OCI-M2 (cell line): ENCODE measurements around the gene ETV6.

Experiments used
- DNase-seq: peaks from one replicate; lab custom pipeline; 2025; ENCODE audit not compliant: unreplicated experiment; lab: John Stamatoyannopoulos, UW

The ETV6 gene

DNA sequence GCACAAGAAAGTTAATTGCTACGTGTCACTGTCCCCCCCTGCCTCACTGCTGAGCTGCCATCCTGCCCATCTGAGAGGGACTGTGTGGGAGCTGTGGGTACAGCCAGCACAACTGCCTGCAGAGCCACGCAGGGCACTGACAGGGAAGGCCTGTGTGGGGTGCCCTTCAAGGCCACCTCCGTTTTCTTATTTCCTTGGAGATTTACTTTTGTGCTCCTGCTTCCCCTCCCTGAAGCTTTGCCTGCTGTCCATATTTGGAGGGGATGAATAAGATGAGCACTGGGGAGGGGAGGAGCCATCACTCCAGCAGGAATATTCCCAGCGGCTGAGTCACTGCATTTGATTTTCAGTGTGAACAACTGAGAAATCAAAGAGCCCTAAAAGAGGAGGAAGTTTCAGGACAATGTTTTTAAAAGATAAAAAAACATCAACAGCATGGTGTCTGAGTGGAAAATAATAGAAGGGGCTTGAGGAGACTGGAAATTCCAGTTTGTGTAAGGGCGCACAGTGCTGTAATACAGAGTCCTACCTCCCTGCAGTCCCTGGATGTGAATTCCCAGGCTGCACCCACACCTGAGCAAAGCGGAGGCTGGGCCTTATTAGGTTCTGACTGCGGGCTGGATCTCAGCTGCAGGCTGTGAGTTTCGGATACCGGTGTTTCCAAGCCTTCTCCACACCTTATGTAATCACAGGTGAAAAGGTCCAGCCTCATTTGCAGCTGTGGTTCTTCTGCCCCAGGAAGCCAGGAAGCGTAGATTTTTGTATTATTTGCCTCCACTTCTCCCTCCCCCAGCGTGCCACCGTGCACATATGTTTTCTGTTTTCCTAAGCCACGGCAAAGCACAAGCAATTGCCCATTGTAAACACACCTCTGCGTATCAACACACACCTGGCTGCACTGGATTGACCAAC lies 228.7 kb downstream of the ETV6 start:
- no peak for DNase-seq

DNA sequence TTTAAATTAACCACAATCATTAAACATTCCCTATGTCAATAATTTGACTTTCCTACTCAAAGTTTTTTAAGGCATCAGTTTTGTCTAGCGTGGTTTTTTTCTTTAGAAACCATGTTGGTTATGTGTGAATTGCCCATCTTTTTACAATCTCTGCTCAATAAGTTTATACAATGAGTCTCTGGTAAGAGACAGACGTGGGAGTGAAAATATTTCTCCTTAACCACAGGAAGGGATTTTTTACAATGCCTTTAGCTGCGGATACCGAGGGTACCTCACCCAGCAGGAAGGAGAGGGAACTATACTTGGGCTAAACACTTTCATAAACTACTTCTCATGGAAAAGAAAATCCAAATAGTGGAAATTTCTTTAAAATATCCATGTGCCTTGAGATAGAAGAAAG lies 229.8 kb downstream of the ETV6 start:
- no peak for DNase-seq

DNA sequence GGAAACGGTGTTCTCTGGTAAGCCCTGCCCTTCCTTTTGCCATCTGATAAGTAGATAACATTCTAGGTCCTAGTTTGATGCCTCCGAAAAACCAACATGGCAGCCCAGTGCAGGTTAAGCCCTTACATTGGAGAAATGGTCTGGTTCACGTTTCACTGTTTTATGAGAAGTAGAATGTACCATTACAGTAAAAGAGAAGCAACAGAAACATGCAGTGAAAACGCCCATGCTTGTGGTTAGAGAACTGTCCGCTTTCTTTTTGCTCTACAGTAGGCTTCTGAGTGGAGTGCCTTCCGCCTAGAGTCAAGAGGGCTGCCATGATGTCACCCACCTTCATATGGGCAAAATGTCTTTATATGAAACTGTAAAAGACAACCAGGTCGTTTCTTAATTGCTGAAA lies 230.9 kb downstream of the ETV6 start:
- no peak for DNase-seq

DNA sequence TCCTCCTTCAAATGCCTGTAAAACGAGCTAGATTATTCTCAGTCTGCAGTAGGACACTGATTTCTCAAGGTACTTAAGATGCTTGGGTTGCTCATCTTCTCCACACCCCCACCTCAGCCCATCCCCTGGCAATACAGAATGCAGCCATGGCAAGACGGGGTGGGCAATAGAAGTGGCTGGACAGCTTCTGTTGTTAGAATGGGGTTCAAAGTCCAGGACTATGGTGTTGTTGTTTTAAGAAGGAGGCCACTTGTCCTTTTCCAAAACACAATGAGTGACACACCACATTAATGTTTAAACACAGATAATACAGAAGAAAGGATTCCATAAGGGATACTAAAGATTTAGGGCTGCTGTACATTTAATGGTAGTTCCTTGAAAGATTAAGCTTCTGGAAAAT lies 232.4 kb downstream of the ETV6 start:
- no peak for DNase-seq

DNA sequence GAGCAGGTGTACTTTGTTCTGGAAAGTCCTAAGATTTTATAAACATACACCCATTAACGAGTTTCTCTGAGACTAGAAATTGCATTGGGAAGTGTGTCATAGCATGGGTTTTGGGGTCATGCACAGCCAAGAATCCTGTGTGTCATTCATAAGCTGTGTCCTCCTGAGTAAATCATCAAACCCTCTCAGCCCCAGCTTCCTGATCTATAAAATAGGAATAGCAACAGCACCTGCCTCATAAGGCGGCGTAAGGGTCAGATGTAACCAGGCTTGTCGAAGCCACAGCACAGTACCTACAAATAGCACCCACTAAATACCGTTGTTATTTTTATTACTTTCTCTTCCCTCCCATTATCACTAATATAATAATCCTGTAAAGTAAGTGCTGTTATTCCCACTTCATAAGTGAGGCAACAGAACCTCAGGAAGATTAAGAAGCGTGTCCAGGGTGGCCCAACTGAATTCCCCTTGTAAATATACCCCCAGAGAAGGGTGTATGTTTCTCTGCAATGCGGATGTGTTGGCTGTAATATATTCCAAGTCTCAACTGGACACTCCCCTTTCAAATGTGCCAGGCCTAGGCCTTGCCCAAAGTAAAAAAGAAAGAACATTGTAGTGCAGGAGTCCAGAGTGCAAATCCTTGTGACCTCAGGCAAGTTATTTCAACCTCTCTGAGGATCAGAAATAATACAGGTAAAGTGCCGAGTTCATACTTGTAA lies 233.0 kb downstream of the ETV6 start:
- DNase-seq, result no peak

DNA sequence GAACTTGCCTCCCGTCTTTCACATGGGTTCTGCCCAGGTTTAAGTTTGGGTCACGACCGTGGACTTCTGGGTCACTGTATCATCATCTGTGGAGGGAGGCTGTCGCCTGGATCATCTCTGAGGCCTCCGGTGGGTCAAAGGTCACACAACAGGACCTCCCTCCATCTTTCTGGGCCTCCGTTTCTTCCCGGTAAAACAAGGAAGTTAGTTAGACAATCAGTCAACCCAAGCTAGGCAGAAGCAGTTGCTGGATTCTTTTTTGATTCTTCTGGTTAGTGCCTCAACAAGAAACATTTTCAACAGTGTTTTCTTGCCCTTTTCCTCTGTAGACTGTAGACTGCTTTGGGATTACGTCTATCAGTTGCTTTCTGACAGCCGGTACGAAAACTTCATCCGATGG lies 234.6 kb downstream of the ETV6 start:
- DNase-seq, result no peak

DNA sequence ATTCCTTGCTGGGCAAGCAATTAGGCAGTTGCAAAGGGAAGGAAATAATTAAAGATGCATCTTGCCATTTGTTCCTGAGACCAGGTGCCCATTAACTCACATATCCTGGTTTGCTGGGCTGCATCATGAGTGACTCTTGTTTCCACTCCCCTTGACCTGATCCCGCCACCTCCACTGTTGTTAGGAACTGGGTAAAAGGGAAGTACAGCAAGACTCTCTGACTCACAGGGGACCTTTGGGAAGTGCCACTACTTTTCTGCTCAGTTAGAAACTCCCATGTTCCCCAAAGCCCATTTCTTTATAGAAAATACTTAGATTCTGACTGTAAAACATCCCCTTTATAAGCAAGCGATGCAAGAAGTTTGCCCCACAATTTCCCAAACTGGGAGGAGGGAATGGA lies 235.2 kb downstream of the ETV6 start:
- DNase-seq, result no peak

DNA sequence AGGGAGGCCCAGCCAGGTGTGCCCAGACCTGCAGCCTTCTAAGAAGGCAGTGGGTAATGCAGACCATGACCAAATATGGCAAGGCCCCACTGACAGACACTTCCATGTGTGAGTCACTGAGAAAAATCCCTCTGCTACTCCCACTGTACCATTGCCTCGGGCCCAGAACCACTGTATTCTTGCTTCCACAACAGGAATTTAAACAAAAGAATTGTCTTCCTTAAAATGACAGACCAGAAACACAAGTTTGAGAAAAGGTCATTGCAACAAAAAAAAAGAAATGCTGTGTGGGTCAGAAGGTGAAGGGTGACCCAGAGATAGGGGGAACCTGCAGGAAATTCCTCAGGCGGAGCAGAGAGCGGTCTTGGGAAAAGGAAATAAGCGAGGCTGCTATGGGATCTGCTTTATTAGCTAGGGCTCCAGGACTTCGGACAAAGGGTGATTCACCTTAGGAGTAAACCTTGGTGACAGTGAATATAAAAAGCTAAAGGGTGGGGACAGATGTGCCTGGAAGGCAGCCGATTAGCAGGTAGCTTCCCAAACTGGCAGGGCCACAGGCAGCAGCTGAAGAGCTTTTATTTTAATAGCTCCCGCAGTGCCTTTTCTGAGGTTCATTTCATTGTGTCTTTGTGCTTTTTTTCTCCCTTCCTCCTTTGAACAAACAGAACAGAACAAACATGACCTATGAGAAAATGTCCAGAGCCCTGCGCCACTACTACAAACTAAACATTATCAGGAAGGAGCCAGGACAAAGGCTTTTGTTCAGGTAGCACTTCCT lies 236.0 kb downstream of the ETV6 start:
- DNase-seq, result no peak

DNA sequence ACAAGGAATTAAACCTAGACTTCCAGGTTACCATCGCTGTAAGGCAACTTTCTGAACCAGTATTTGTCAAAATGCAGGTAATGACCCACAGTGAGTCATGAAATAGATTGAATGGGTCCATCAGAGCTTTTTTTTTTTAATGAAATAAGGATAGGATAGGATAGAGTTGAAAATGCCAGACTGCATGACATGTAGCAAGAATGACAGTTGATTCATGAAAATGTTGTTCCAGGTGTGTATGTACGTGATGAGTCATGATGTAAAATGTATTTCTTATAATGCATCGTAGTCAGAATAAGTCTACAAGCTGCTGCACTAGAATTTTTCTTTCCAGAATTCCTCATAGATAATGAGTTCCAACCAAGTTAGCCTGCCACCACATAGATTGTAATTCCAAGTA lies 236.9 kb downstream of the ETV6 start:
- DNase-seq, result no peak

DNA sequence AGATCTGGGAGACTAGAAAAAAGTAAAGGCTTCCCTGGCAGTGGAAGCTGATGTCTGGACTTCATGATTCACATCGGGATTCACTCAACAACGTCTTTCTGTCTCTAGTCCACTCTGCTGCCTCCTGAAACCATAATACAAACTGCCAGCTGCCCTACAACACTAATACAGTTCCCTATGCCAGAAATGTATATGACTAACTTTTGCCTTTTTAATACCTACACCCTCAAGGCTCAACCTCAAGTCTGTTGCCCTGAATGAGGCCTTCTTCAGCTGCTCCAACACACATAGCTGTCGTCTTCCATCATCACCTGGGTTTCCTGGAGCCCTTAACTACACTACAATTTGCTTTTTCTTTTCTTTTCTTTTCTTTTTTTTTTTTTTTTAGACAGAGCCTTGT lies 238.6 kb downstream of the ETV6 start:
- no peak for DNase-seq

DNA sequence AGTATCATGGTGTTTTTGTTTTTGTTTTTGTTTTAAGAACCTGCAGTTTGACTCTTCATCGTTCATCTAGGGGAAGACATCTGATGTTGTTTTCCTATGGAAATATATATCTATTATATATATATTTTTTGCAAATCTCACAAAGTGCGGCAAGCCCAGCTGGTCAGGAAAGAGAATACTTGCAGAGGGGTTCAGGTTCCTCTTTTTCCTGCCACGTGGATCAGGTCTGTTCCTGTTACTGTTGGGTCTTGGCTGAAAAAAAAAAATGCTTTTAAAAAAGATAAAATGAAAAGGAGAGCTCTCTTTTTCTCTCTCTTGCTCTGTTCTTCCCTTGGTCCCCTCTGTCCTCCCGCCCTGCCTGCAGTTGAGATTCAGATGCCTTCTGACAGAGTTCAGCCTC lies 241.9 kb downstream of the ETV6 start:
- no peak for DNase-seq

DNA sequence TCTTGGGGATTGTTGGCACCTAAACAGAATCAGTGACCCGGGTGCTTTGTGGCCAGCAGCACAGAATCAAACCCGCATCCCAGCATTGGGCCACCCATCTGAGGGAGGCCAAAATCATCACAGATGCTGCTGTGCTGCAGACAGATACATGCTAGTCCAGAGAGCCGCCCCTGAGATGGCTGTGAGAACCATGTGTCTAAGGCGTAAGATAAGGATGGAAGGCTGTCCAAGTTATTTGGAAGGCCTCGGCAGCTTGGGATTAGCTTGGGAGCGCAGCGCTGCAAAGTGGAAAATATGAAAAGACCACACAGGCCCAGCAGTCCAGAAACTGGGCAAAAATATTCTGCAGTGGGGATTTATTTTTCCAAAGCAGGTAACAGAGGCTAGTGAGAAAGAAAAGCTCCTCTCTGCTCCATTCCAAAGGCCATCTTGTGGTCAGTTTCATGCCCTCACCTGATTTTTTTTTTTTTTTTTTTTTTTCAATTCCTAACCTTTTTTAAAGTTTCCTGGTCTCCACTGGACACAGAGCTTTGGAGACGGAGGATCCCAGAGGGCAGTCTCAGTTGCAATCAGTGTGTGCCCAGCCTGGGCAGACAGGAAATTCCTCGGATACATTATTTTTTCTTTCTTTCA lies 242.4 kb downstream of the ETV6 start:
- no peak for DNase-seq

DNA sequence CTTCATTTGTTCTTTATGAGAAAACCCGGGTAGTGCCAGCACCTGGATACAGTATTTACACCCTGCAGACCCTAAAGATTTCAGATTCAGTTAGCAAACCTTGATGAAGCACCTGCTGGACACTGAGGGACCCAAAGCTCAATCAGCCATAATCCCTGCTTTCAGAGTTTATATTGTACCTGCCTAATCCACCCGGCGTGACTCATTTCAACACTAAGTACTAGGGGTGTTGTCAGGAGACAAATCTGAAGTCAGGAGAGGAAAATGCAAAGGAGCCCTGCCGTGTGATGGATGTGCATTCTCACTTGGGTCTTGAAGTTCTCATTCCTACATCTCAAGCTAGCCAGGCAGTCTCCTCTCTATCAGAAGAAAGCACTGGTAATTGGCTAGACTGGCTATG lies 244.5 kb downstream of the ETV6 start:
- DNase-seq, result no peak

DNA sequence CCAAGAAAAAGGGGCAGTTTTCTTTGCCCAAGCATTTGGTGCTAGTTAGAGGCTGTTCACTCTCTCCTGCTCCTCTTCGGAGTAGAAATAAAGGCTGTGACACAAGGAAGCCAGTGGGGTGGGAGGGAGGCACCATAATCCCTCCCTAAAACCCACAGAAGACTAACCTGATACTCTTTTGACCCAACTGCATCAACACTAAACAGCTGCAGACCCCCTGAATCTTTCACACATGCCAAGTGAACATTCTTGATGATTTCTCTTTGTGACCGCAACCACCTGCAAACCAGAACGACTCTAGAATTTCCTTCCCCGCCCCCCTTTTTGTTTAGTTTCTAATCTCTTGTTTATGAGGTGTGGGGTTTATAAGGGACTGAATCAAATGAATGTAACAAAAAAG lies 245.4 kb downstream of the ETV6 start:
- no peak for DNase-seq

DNA sequence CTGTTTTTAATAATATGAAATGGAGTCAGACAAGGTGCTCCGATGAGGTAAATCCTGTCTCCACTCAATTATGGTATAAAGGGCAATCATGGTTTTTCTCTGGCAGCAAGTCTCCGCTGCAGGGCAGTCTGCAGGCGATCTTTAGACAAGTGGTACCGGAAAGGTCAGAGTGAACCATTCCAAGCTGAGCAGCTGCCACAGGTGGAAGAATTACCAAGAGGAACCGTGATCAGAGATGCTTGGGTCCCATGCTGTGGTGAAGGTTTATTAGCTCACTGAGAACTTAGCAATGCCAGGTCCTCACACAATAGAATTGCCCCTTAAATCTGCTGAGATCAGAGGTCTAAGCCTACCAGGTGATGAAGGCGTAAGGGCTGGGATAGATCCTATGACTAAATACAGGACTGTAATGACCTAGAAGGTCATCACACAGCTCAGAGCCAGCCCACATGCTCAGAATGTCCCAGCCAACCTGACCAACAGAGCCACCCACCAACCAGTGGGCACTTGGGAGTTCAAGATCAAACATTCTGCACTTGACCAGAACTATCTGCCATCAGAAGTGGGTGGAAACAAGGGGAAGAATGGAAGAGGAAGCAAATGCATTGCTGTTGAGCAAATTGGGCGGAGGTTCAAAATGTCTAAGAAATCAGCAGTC lies 246.1 kb downstream of the ETV6 start:
- no peak for DNase-seq

DNA sequence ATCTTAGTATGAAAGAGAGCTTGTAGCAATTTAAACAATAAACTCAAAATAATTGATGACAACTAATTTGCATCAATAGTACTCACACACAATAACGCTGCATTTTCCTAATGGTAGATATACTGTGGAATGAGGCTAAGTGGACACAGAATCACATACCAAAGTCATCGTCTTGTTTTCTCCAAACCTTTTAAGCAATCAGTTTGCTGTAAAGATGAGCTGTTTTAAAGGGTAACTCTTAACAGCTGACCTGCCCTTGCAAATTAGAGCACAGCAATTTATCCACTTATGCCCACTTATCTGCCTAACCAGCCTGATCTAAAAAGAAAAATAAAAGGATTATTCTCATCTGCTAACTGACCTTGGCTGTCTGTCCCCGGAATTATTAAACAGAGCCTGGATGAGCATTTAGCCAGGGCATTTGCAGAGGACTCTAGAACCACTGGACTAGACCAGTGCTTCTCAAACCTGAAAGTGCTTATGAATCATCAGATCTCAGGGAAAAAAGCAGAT lies 247.0 kb downstream of the ETV6 start:
- DNase-seq, result no peak

DNA sequence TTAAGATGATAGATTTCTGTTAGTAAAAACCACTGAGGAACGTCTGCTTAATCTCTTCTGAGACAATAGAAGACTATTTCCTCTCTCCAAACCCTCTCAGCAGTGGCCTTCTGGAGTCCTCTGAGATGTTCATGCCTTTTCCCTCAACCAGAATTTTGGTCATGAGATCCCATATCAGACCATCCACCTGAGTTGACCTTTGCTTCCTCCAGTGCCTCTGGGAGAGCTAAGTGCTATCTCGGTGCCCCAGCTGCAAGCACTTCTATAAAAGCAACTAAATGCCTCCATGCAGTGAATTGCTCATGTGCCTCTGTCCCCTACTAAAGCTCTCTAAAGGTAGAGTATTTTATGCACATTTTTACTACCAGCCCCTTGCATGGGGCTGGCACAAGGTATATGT lies 248.4 kb downstream of the ETV6 start:
- DNase-seq, result no peak

DNA sequence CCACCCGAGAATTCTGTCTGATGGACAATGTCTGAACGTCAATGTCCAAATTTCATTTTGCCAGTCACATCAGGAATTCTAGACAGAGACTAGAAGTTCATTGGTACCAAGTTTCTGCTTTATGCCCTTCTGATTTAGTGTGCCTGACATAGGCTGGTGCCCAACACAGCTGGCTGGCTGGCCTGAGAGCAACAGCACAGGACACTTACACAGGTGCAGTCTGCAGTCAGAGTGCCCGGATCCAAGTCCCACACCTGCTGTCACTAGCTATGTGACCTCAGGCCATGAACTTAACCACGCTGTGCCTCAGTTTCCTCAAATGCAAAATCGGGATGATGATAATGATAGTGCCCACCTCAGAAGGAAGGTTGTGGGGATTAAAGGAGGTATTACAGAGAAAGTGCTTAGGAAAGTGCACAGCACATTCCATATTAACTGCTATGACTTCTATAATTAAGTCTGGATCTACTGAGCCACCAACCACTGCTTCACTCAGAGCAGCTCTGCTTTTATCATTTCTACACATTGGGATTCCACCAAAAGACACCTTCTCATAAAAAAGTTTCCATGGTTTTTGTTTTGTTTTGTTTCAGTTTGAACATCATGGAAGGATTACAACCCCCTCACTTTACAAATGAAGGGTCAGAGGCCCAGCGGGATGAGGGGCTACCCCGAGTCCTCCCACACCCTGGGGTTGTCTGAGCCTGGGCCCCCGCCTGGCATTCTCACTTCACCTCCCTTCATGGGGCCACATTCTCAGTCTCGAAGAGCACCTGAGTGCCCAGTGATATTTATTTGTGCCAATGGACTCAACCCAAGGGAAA lies 252.4 kb downstream of the ETV6 start:
- no peak for DNase-seq

DNA sequence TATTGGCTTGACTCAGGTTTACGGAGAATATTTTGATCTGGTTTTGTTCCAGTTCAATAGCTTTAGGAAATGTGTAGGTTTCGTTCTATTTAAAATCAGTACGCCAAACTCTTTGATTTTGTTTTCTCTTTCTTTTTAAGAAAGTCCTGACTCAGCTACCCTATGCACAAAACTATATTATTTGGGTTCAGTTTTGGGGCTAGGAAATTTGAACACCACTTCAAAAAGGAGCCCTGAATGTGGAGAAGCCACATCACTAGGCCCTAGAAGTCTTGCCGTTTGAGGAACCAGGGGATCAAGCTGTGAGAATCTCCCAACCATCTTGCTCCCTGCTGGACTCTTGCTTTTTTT lies 253.0 kb downstream of the ETV6 start:
- no peak for DNase-seq

DNA sequence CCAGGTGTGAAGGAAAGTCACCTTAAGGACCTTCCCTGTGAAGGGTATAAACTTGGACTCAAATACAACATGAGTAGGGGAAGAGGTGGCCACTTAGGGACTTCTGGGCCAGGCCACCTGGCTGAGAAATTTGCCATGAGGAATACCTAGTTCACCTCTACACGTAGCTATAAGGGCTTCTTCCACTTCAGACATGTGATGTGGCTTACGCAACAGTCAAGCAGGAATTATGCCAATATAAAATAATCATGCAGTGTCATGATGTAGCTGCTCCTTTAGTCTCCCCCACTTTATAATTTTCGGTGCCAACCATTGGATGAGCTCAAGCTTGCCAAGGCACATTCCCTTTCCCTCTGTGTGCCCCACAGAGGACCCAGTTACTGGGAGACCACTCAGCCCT lies 254.7 kb downstream of the ETV6 start:
- no peak for DNase-seq
